NB4 (cell line): Measurements from ENCODE around the gene TRAPPC2L.

ENCODE experiments used
- DNase-seq: peaks from one replicate; pipeline ENCODE4 v3.0.0; 2010; ENCODE audit warnings: low read depth
- H3K4me3 ChIP-seq: one replicate; pipeline ENCODE4 v1.5.1; 2011; ENCODE audit warnings: mild to moderate bottlenecking, low read depth, low read length, moderate library complexity
- CTCF ChIP-seq: IDR thresholded peaks from one replicate; pipeline ENCODE4 v1.5.1; 2012; ENCODE audit warnings: low read depth, low read length
- MAX ChIP-seq: IDR thresholded peaks from 2 replicates; pipeline ENCODE4 v1.6.1; 2011; ENCODE audit warnings: low read depth, low read length
- MYC ChIP-seq: IDR thresholded peaks from 2 replicates; pipeline ENCODE4 v1.6.1; 2011; ENCODE audit warnings: low read depth, low read length
- POLR2A ChIP-seq: IDR thresholded peaks from 2 replicates; pipeline ENCODE4 v1.6.1; 2011; ENCODE audit warnings: mild to moderate bottlenecking; ENCODE audit not compliant: insufficient read length; ENCODE audit errors: extremely low read depth

Gene TRAPPC2L

DNA sequence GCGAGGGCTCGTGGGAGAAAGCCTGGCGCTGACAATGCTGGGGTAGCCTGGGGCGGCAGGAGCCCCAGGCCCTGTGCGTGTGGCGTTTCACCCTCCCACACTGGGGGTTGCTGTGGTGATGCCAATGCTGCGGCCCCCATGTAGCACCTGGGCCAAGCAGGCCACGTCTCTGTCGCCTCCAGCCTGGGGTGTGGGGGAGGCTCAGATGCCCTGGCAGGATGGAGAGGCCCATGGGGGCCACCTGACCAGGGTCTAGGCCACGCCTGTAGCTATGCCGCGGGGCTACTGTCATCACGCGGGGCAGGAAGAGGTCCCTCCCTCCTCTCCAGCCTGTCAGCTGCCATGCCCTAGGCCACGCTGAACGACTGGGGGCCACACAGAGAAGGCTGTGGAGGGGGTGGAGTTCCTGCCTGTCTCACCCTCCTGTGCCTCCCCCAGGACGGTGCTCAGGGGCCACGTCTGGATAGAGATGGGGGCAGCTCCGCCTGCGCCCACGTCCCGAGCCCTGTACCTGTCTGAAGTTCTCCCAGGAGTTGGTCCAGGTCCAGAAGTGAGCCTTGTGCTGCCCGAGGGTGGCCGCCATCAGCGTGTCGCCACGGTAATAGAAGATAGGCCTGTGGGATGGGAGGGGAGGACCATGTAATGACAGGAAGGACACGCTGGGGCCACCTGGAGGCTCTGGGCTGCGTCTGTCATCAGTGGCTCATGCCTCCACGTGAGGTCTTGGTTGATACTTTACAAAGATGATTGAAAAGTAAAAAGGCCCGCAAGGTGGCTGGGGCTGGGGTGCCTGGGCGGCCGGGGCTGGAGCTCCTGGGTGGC is 32.5 kb upstream of the TRAPPC2L start:
- H3K4me3 ChIP-seq = no peak overlapping the region
- TF ChIP-seq MAX (no peak), CTCF (no peak), MYC (no peak), POLR2A (no peak)
- no peak for DNase-seq

DNA sequence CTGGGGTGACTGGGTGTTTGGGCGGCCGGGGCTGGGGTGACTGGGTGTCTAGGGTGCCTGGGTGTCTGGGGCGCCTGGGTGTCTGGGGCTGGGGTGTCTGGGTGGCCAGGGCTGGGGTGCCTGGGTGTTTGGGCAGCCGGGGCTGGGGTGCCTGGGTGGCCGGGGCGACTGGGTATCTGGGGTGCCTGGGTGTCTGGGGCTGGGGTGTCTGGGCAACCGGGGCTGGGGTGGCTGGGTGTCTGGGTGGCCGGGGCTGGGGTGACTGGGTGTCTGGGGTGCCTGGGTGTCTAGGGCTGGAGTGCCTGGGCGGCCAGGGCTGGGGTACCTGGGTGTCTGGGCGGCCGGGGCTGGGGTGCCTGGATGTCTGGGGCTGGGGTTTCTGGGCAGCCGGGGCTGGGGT is 31.8 kb upstream of the TRAPPC2L start:
- TF ChIP-seq MYC (no peak), CTCF (no peak), POLR2A (no peak), MAX (no peak)
- no peak for DNase-seq

GRCh38 chr16:88826070-88826840 is 30.7 kb upstream of the TRAPPC2L start:
- H3K4me3 ChIP-seq = no peak overlapping the region
- no peak for TF ChIP-seq MAX
- TF ChIP-seq MYC = no peak
- TF ChIP-seq POLR2A = no peak
- no peak for TF ChIP-seq CTCF
- no peak for DNase-seq

More for the DNA sequence above, 31.8 kb upstream of the TRAPPC2L start:
- no peak overlapping the region for H3K4me3 ChIP-seq

DNA sequence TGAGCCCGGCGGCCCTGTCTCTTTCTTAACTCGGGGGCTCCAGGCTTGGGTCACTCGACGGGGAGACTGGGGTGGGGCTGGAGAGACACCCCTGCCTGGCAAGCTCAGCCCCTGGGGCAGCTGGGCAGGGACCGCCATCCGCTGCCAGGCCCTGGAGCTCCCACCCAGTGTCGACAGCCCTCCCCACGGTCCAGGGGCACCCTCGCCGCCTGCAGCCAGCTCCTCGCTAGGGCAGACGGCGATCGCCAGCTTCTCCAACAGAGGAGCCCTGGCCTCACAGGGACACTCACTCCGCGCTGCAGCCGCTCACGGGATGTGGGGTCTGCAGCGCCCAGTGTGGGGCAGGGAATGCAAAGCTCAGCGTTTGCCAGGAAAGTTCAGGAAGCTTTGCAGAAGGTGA is 29.2 kb upstream of the TRAPPC2L start:
- no peak for DNase-seq
- TF ChIP-seq POLR2A (no peak), CTCF (no peak), MAX (no peak), MYC (no peak)
- H3K4me3 ChIP-seq = no peak overlapping the region

GRCh38 chr16:88828711-88829110 is 28.2 kb upstream of the TRAPPC2L start:
- DNase-seq = no peak
- TF ChIP-seq CTCF = no peak
- TF ChIP-seq MYC = no peak
- no peak for TF ChIP-seq POLR2A
- no peak for TF ChIP-seq MAX
- no peak overlapping the region for H3K4me3 ChIP-seq
